NCI-H1105 (cell line): ENCODE measurements around the gene FBF1.
A peak's percentile ranks its signal among the peaks of the same experiment; 100 is the strongest.
"Not testable (repeated sequence)": the region's sequence is repeated elsewhere in the genome, so short reads cannot be mapped to it uniquely, and the experiment has no call there.

ENCODE experiments used
- DNase-seq: peaks from one replicate; lab custom pipeline; 2025; lab: John Stamatoyannopoulos, UW

The FBF1 gene

GRCh38 chr17:75896415-75897159 is 44.3 kb downstream of the FBF1 start, which contains the start of gene TRIM65:
Gene TRIM65, minus strand, starts transcription at chr17:75896951. Its CDS starts 14 bp downstream, at chr17:75896937.
- peak; percentile 55 for DNase-seq

- no peak for DNase-seq
Measured at GRCh38 chr17:75895370-75896155, 45.3 kb downstream of the FBF1 start.

DNA sequence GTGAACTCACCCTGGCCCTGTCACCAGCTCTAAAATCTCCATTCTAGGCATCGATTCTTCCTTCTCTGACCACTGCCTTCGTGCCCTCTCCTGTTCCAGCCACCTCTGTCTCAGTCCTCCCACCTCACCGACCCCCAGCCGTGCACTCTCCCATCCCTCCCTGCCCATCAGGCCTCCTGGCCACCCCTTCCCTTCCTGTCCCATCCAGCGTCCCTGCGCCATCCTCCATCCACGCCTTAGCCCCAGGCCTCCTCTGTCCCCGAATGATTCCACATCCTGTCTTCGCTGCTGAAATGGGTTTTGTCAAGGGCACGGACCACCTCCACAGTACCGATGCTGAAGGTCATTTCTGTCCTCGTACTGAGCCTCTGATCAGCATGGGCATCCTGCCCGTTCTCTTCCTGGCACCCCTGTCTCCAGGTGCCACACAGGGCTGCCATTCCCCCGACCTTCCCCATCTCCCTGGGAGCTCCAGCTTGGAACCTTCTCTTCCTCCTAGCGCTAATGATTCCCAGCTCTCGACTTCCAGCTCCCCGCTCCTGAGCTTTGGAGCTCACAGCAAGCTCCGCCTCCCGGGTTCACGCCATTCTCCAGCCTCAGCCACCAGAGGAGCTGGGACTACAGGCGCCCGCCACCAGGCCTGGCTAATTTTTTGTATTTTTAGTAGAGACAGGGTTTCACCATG is 46.7 kb downstream of the FBF1 start:
- no peak for DNase-seq

DNA sequence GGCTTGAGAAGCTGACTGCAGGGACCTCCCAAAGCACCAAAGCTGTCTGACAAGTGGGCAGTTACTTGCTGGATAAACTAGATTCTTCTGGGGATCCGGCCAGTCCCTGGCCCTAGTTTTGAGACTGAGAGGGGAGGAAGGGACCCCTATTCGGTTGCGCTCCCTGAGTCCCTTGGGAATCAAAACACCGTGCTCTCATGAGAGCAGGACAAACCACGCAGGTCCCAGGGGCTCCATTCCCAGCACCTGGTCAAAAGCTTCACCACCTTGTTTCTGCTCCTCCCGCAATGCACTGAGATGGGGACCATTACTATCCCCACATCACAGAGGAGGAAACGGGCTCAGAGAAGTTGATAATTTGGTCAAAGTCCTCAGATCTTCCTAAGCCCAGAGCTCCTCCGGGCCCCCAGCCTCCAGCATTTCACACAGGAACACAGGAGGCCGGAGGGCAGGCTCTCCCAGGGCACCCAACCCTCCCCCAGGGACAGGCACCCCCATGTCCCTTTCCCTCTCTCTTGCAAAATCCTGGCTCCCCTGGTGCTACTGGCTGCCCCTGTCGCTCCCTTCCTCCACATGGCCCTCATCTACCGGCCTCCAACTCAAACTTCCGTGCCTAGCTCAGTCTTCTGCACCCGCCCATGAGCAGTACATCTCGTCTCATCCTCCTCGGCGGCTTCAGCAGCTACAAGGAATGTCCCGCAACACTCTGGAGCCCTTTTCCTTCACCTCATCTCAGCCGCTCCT is 47.4 kb downstream of the FBF1 start:
- DNase-seq, result no peak

GRCh38 chr17:75892556-75893224 is 48.2 kb downstream of the FBF1 start:
- no peak for DNase-seq

GRCh38 chr17:75891605-75892555 is 49.0 kb downstream of the FBF1 start:
- DNase-seq, result no peak

GRCh38 chr17:75891022-75891604 is 49.7 kb downstream of the FBF1 start:
- DNase-seq, result no peak

DNA sequence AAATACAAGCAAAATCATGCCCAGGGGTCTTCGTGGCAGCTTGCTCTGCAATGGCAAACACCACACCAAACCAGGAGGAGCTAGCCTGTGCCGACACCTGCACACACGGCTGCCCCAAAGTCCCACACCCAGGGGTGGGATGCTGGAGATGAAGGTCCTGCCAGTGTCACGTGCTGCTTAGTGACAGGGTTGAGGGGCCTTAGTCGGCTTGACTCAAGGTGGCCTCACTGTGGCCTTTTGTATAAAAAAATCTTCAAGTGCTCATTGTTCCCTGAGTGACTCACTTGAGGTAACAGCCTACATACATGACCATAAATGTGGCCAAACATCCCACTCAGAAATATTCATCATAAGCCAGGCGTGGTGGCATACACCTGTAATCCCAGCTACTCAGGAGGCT is 51.4 kb downstream of the FBF1 start:
- no peak for DNase-seq

GRCh38 chr17:75888484-75888883 is 52.4 kb downstream of the FBF1 start:
- DNase-seq, result no peak

DNA sequence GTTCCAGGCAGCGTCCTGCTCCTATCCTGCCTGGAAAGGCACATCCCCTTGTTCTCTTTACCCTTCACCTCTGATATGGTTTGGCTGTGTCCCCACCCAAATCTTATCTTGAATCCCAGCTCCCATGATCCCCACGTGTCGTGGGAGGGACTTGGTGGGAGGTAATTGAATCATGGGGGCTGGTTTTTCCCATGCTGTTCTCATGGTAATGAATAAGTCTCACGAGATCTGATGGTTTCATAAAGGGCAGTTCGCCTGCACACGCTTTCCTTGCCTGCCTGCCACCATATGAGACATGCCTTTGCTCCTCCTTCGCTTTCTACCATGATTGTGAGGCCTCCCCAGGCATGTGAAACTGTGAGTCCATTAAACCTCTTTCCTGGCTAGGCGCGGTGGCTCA is 55.0 kb downstream of the FBF1 start:
- DNase-seq, result not testable (repeated sequence)

DNA sequence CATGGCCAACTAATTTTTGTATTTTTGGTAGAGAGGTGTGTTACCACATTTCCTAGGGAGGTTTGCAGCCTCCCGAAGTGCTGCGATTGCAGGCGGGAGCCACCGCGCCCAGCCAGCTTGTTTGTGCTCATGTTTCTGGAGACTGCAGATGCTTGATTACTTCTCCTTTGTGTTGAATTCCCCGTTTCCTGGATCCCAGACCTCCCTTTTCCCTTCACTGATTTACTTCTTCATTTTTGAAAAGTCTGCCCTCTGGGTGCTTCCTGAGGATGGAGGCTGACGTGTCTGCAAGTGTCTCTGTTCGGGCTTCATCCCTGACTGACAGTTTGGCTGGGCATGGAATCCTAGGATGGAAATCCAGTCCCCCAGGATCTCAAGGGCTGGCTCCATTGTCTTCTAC is 55.4 kb downstream of the FBF1 start:
- no peak for DNase-seq

DNA sequence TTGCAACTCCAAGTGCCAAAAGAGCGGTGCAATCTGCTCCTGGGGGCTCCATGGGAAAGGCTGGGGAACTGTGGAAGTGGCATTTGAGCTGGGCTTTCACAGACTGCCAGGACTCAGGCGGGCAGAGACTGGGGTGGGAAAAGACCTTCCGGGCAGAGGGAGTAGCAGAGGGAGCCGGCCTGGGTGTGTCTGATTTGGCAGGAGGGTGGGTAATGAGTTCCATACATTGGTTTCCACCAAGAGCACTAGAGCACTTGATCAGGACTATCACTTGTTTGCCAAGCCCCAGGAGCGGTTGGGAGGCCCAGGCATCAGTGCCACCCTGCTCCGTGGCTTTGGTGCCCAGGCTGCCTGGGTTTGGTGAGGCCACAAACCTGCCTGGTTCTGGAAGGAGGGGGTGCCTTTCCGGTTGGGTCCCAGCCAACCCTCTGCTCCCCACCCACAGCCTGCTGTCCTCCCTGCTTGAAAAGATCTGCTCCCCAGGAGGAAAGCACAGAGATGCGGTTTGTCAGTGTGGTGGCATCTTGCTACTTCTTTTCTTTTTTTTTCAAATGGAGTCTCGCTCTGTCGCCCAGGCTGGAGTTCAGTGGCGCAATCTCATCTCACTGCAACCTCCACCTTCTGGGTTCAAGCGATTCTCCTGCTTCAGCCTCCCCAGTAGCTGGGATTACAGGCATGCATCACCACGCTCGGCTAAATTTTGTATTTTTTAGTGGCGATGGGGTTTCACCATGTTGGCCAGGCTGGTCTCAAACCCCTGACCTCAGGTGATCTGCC is 59.0 kb downstream of the FBF1 start:
- DNase-seq, result no peak

DNA sequence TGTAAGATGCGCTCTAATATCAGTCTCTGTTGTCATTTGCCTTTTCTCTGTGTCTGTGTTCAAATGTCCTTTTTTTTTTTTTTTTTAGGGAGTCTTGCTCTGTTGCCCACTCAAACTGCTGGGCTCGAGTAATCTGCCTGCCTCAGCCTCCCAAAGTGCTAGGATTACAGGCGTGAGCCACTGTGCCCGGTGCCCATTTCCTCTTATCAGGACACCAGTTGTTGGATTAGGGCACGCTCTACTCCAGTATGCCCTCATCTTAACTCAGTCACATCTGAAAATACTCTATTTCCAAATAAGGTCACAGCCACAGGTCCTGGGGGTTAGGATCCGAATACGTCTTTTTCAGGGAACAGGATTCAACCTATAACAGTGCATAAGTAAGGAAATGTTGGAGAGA is 60.6 kb downstream of the FBF1 start:
- no peak for DNase-seq

DNA sequence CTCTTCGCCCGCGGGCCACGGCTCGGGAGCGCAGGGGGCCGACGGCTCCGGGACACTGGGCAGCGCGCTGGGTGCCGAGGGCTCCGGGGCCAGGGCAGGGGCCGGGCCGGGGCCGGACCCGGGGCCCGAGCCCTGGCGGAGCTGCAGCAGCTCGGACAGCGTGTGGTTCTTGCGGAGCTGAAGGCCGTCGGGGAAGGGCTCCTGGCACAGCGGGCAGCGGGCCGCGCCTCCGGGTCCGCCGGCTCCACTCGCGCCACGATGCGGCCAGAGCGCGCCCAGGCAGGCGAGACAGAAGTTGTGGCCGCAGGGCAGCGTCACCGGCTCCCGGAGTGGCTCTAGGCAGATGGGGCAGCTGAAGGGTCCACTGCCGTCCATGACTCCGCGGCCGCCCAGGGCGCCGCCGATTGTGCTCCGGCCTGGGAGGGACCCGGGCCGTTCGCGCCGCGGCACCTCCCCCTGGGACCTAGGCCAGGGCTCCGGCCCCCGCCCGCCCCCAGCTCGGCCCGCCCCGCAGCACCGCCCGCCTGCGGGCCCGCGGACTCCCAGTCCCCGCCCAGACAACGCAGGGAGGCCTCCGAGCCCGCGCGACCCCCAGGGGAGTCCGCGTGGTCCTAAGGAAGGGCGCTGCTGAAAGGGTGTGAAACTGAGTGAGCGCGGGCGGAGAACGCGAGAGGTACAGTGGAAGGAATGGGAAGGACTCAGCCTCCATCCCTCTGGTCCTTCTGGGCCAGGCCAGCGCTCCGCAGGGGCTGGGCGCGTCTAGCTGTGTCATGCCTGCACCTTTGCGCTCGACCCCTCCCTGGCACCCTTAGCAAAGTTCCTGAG is 62.5 kb downstream of the FBF1 start, which contains the start of gene TRIM47:
Gene TRIM47, minus strand, starts transcription at position 408 of the 825 bp plus-strand sequence. Its CDS starts 33 bp downstream, at position 375.
- no peak for DNase-seq

DNA sequence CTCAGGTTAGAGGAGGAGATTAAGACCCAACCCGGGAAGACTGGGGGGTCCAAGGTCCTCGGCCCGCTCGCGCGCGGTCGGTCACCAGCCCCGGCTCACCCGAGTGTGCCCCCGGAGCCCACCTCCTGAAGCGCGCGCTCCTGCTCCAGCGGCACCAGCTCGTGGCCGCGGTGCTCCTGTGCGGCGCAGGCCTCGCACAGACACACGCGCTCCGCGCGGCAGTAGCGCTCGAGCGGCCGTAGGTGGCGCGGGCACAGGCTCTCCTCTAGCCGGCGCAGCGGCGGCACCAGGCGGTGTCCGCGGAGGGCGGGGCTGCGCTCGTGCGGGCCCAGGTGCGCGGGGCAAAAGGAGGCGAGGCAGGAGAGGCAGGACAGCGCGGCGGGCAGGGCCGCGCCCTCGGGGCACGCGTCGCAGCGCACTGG is 63.1 kb downstream of the FBF1 start:
- peak; percentile 32 for DNase-seq

- no peak for DNase-seq
Measured at GRCh38 chr17:75876938-75877751, 63.7 kb downstream of the FBF1 start.
